Dendritic cell treated with granulocyte-macrophage colony-stimulating factor and Interleukin-4, amounts not matched to agents 40 ng/mL and 50 ng/mL, for 4 days (primary cell): ENCODE data around the gene MARCHF3.

Experiments
- H3K27ac Mint-ChIP-seq: one replicate; pipeline ENCODE4 v1.8.0; 2022; ENCODE audit warnings: mild to moderate bottlenecking, mixed read lengths
- H3K27me3 Mint-ChIP-seq: one replicate; pipeline ENCODE4 v1.8.0; 2022; ENCODE audit warnings: mild to moderate bottlenecking, mixed read lengths
- H3K36me3 Mint-ChIP-seq: one replicate; pipeline ENCODE4 v1.8.0; 2022; ENCODE audit warnings: low read depth, mixed read lengths
- H3K4me1 Mint-ChIP-seq: one replicate; pipeline ENCODE4 v1.8.0; 2022; ENCODE audit warnings: low read depth, mixed read lengths
- H3K4me3 Mint-ChIP-seq: one replicate; pipeline ENCODE4 v1.8.0; 2022; ENCODE audit warnings: mild to moderate bottlenecking, moderate library complexity, mixed read lengths
- H3K9me3 Mint-ChIP-seq: one replicate; pipeline ENCODE4 v1.8.0; 2022; ENCODE audit warnings: mixed read lengths
- intact Hi-C: fragments of 100-400 bp; cut with micrococcal nuclease; formaldehyde crosslinking; loops from one replicate; pipeline ENCODE4 v1.15.0; 2022

Gene MARCHF3

GRCh38 chr5:126975796-126976195 lies 54.6 kb downstream of the MARCHF3 start:
- H3K4me1 Mint-ChIP-seq = peaks cover 27% of the 10 kb centered on the region
- no peaks in the 10 kb centered on the region for H3K27me3 Mint-ChIP-seq
- no peak overlapping the region for H3K27ac Mint-ChIP-seq
- no peak overlapping the region for H3K4me3 Mint-ChIP-seq
- no peaks in the 10 kb centered on the region for H3K9me3 Mint-ChIP-seq
- H3K36me3 Mint-ChIP-seq = no peaks in the 10 kb centered on the region
- intact Hi-C loops = no loop called here

DNA sequence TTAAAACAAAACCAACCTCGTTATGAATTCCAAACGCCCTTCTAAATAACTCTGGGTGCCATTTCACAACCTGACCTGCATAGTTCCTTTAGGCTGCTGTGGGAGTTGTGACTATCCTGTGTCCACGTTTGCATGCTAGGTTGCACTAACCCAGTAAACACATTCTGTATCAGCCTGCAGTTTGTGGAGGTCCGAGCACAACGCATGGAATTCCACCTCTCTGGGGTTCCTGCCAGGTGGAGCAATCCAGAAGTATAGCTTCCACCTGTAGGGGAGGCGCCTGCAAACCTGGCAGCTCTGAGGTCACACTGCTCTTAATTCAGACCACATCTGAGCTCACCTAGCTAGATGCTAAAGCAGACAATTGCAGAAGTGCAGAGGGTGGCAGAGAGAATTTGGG lies 57.2 kb downstream of the MARCHF3 start:
- no peak overlapping the region for H3K4me3 Mint-ChIP-seq
- no peaks in the 10 kb centered on the region for H3K27me3 Mint-ChIP-seq
- H3K36me3 Mint-ChIP-seq = no peaks in the 10 kb centered on the region
- no peaks in the 10 kb centered on the region for H3K9me3 Mint-ChIP-seq
- peak overlapping the region; percentile 66 for H3K27ac Mint-ChIP-seq
- intact Hi-C loops = no loop called here
- peaks cover 34% of the 10 kb centered on the region for H3K4me1 Mint-ChIP-seq

DNA sequence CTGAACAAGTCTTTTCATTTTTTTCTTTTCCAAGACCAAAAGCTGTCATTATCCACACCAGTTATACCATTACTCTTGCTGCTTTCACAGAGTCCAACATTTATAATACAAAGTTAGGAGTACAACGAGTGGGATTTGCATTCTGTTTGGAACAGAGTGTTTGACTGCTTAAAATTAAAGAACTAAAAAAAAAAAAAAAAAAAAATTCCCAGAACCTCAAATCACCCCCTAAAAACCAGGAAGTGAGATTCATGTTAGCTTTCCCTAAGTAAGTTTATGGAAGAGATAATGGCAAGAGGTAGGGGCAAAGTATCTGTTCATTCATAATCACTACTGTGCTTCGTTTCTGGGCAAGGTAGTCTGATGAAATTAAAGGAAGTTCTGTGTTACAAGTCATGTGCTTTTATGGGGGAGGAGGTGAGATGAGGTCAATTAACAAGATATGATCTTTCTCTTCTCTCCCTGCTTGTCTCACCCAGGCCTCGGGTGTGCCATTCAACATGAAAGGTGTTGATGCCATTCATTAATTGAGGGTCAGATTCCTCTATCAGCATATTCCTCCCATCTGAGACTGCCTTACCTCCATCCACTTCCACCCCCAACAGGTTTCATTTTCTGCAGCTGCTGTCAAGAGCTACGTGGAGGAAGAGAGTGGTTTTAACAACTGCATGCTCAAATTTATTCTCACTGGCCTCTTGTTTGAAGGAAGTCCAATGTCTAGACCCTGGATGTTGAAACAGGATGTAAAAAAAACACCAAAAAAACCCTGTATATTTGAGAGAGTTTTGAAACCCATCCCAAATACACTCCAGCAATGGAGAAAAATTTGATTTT lies 58.1 kb downstream of the MARCHF3 start:
- no peak overlapping the region for H3K4me3 Mint-ChIP-seq
- intact Hi-C loops = no loop called here
- no peaks in the 10 kb centered on the region for H3K27me3 Mint-ChIP-seq
- H3K27ac Mint-ChIP-seq = peak overlapping the region; percentile 66
- H3K9me3 Mint-ChIP-seq = no peaks in the 10 kb centered on the region
- H3K36me3 Mint-ChIP-seq = no peaks in the 10 kb centered on the region
- H3K4me1 Mint-ChIP-seq = peaks cover 34% of the 10 kb centered on the region

DNA sequence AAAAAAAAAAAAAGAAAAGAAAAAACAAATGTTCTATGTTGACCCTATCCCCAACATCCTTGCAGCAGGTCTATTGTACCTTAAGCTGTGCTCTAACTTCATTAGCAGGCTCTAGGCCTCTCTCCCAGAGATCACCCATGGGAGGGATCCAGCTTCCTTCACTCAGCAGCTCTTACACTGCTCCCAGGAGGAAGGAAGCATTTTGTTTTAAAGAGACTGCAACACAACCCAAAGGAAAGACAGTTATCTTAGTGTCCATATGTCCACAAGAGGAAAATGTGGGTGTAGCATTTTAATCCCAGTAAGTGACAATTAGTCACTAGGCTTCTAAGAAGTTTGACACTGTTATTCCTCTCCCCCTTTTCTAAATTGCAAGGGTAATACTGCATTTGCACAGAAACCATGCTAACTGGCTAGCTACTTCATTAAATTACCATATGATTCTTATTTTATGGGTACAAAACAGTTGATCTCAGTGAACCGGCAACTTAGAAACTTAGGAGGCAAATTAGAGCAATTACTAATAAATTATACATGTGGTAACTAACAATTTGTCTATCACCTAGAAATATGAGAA lies 58.8 kb downstream of the MARCHF3 start:
- H3K27me3 Mint-ChIP-seq = no peaks in the 10 kb centered on the region
- no peak overlapping the region for H3K4me3 Mint-ChIP-seq

GRCh38 chr5:126970517-126971017 lies 59.8 kb downstream of the MARCHF3 start:
- H3K36me3 Mint-ChIP-seq = no peaks in the 10 kb centered on the region
- no peaks in the 10 kb centered on the region for H3K9me3 Mint-ChIP-seq
- peaks cover 38% of the 10 kb centered on the region for H3K4me1 Mint-ChIP-seq
- H3K27me3 Mint-ChIP-seq = no peaks in the 10 kb centered on the region
- H3K27ac Mint-ChIP-seq = peak overlapping the region; percentile 76
- peak overlapping the region; percentile 17 for H3K4me3 Mint-ChIP-seq
- intact Hi-C loops = no loop called here

More for the DNA sequence above, 58.8 kb downstream of the MARCHF3 start:
- intact Hi-C loops = no loop called here
- Mint-ChIP-seq H3K36me3 (no peaks in the 10 kb centered on the region), H3K4me1 (peaks cover 34% of the 10 kb centered on the region), H3K9me3 (no peaks in the 10 kb centered on the region), H3K27ac (peak overlapping the region; percentile 76)

- H3K4me1 Mint-ChIP-seq = peaks cover 48% of the 10 kb centered on the region
- no peak overlapping the region for H3K4me3 Mint-ChIP-seq
- H3K9me3 Mint-ChIP-seq = no peaks in the 10 kb centered on the region
- no peak overlapping the region for H3K27ac Mint-ChIP-seq
- no peaks in the 10 kb centered on the region for H3K36me3 Mint-ChIP-seq
- intact Hi-C loops = no loop called here
- no peaks in the 10 kb centered on the region for H3K27me3 Mint-ChIP-seq
Observed at GRCh38 chr5:126969548-126969947, 60.8 kb downstream of the MARCHF3 start.

DNA sequence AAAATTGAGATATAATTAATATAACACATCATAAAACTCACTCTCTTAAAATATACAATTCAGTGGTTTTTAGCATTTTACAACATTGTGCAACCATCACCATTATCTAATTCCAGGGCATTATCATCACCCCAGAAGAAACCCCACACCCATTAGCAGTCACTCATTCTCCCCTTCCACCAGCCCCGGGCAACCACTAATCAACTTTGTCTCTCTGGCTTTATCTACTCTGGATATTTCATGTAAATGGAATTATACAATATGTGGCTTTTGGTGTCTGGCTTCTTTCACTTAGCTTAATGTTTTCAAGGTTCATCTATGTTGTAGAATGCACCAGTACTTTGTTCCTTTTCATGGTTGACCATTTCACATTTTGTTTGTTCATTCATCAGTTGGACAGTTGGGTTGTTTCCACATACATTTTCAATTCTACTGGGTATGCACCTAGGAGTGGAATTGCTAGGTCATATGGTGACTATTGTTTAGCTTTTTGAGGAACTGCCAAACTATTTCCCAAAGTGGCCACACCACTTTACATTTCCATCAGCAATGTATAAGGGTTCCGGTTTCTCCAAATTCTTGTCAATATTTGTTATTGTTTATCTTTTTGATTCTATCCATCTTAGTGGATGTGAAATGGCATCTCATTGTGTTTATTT lies 62.4 kb downstream of the MARCHF3 start:
- H3K4me3 Mint-ChIP-seq = no peak overlapping the region
- H3K27ac Mint-ChIP-seq = no peak overlapping the region
- H3K9me3 Mint-ChIP-seq = no peaks in the 10 kb centered on the region
- H3K4me1 Mint-ChIP-seq = peaks cover 44% of the 10 kb centered on the region
- H3K36me3 Mint-ChIP-seq = no peaks in the 10 kb centered on the region
- intact Hi-C loops = no loop called here
- H3K27me3 Mint-ChIP-seq = no peaks in the 10 kb centered on the region

DNA sequence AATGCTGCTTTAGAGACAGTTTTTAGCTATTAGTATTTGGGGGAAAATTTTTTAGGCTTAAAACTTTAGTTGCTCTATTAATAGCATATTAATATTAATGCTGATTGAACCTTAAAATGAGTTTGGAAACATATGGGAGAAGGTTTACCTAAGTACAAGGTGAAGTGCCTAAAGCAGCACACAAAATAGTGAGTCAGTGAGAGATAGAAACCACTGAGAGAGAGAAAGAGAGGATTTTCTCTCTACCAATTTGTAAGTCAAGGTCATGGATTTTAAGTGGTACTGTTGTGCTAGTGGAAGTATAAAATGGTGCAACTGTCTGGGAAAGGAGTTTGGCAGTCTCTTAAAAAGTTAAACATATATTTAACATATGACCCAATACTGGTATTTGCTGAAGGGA lies 64.9 kb downstream of the MARCHF3 start:
- no peaks in the 10 kb centered on the region for H3K27me3 Mint-ChIP-seq
- H3K9me3 Mint-ChIP-seq = no peaks in the 10 kb centered on the region
- H3K27ac Mint-ChIP-seq = no peak overlapping the region
- H3K36me3 Mint-ChIP-seq = no peaks in the 10 kb centered on the region
- intact Hi-C loops = no loop called here
- H3K4me1 Mint-ChIP-seq = peaks cover 19% of the 10 kb centered on the region
- no peak overlapping the region for H3K4me3 Mint-ChIP-seq

GRCh38 chr5:126965061-126965475 lies 65.3 kb downstream of the MARCHF3 start:
- intact Hi-C loops = no loop called here
- Mint-ChIP-seq H3K36me3 (no peaks in the 10 kb centered on the region), H3K4me1 (peaks cover 15% of the 10 kb centered on the region), H3K27ac (no peak overlapping the region), H3K4me3 (no peak overlapping the region), H3K27me3 (no peaks in the 10 kb centered on the region), H3K9me3 (no peaks in the 10 kb centered on the region)

GRCh38 chr5:126963822-126964375 lies 66.5 kb downstream of the MARCHF3 start:
- H3K36me3 Mint-ChIP-seq = no peaks in the 10 kb centered on the region
- intact Hi-C loops = no loop called here
- H3K4me3 Mint-ChIP-seq = no peak overlapping the region
- no peaks in the 10 kb centered on the region for H3K9me3 Mint-ChIP-seq
- peaks cover 15% of the 10 kb centered on the region for H3K4me1 Mint-ChIP-seq
- H3K27ac Mint-ChIP-seq = no peak overlapping the region
- H3K27me3 Mint-ChIP-seq = no peaks in the 10 kb centered on the region

GRCh38 chr5:126961702-126962101 lies 68.7 kb downstream of the MARCHF3 start:
- H3K36me3 Mint-ChIP-seq = no peaks in the 10 kb centered on the region
- no peak overlapping the region for H3K4me3 Mint-ChIP-seq
- peaks cover 15% of the 10 kb centered on the region for H3K4me1 Mint-ChIP-seq
- no peaks in the 10 kb centered on the region for H3K27me3 Mint-ChIP-seq
- no peak overlapping the region for H3K27ac Mint-ChIP-seq
- H3K9me3 Mint-ChIP-seq = no peaks in the 10 kb centered on the region
- intact Hi-C loops = no loop called here

DNA sequence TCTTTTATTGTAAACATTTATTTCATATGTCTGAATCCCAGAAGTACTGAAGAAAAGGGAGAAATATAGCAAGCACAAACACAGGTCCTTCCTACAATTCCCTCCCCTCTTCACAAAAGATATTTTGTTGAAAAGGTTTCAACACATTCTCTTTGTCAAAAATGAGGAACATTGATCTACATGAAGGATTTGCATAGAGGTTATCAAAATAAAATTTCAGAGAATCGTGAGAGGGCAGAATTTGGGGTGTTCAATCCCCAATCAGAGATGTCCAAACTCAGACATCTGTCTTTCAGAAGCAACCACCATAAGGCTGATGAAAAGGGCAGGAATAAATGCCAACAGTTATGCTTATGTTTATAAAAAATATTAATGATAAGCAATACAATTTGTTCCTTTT lies 69.2 kb downstream of the MARCHF3 start:
- Mint-ChIP-seq H3K27ac (no peak overlapping the region), H3K9me3 (no peaks in the 10 kb centered on the region), H3K4me1 (peaks cover 15% of the 10 kb centered on the region), H3K4me3 (no peak overlapping the region), H3K27me3 (no peaks in the 10 kb centered on the region), H3K36me3 (no peaks in the 10 kb centered on the region)
- intact Hi-C loops = no loop called here

DNA sequence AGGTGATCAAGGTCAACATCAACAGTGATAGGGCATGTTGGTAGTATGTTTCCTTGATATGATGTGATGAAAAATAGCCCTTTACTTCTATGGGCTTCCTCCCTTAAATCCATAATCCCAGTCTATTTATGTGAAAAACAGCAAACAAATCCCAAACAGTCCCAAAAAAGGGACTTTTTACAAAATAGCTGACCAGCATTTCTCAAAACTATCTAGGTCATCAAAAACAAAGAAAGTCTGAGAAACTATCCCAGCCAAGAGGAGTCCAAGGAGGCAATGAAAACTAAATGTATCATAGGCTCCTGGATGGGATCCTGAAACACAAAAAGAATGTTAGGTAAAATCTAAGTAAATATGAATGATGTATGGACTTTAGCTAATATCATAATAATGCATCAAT lies 71.2 kb downstream of the MARCHF3 start:
- Mint-ChIP-seq H3K27me3 (no peaks in the 10 kb centered on the region), H3K9me3 (no peaks in the 10 kb centered on the region), H3K4me1 (no peaks in the 10 kb centered on the region), H3K36me3 (no peaks in the 10 kb centered on the region), H3K4me3 (no peak overlapping the region), H3K27ac (no peak overlapping the region)
- intact Hi-C loops = no loop called here

- Mint-ChIP-seq H3K36me3 (no peaks in the 10 kb centered on the region), H3K4me3 (no peak overlapping the region), H3K9me3 (no peaks in the 10 kb centered on the region), H3K27me3 (no peaks in the 10 kb centered on the region), H3K27ac (no peak overlapping the region), H3K4me1 (no peaks in the 10 kb centered on the region)
- intact Hi-C loops = no loop called here
Observed at GRCh38 chr5:126956991-126957390, 73.4 kb downstream of the MARCHF3 start.
